ENCODE results near the gene INPP5A.

Gene INPP5A

GRCh38 chr10:132738454-132739224 is 201.1 kb downstream of the INPP5A start:
- no peaks in the 10 kb centered on the region for H3K4me1 ChIP-seq (ENCODE audit: control insufficient read depth, low read depth, low read length)

GRCh38 chr10:132739225-132739613 is 201.6 kb downstream of the INPP5A start:
- Histone ChIP-seq H3K4me2 (ENCODE audit: low read length) (no peak overlapping the region), H3K4me1 (ENCODE audit: control insufficient read depth, low read depth, low read length) (no peaks in the 10 kb centered on the region), H2BK120ac (ENCODE audit: low read depth, low read length) (no peak overlapping the region)

More at GRCh38 chr10:132738454-132739224, 201.1 kb downstream of the INPP5A start:
- no peak overlapping the region for H3K4me3 ChIP-seq (ENCODE audit: low read length)
- H3K79me1 ChIP-seq (ENCODE audit: low read length): no peaks in the 10 kb centered on the region
- H3K18ac ChIP-seq (ENCODE audit: low read length): no peak overlapping the region
- H3K4ac ChIP-seq (ENCODE audit: low read depth, low read length): no peak overlapping the region
- no peak overlapping the region for H3K27ac ChIP-seq (ENCODE audit: low read depth, low read length)
- no peak overlapping the region for H3K4me2 ChIP-seq (ENCODE audit: low read length)
- H3K56ac ChIP-seq (ENCODE audit: low read length): no peak overlapping the region
- H3K23ac ChIP-seq (ENCODE audit: low read length): no peak overlapping the region
- H4K8ac ChIP-seq (ENCODE audit: low read depth, low read length): no peak overlapping the region
- no peak overlapping the region for H2BK5ac ChIP-seq (ENCODE audit: low read length)
- no peak overlapping the region for H2AK5ac ChIP-seq (ENCODE audit: low read length)
- no CpG with 5 or more reads among the region's 25 CpGs for WGBS (ENCODE audit: extremely low coverage, insufficient coverage, low lambda C conversion rate)
- no peaks in the 10 kb centered on the region for H3K79me2 ChIP-seq (ENCODE audit: control insufficient read depth, insufficient read depth, low read length)
- H3K9ac ChIP-seq (ENCODE audit: low read length): no peak overlapping the region
- H3K36me3 ChIP-seq (ENCODE audit: control insufficient read depth, insufficient read depth, low read length): no peaks in the 10 kb centered on the region
- H4K5ac ChIP-seq (ENCODE audit: low read length): no peak overlapping the region
- DNase-seq: no peak
- H2BK15ac ChIP-seq (replicated peaks; ENCODE audit: low read depth): no peak overlapping the region
- no peak overlapping the region for H2BK120ac ChIP-seq (ENCODE audit: low read depth, low read length)
- H3K27me3 ChIP-seq (ENCODE audit: insufficient read depth, low read length, poor library complexity): no peaks in the 10 kb centered on the region

GRCh38 chr10:132740588-132740987 is 203.0 kb downstream of the INPP5A start:
- no CpG with 5 or more reads among the region's 6 CpGs for WGBS (ENCODE audit: extremely low coverage, insufficient coverage, low lambda C conversion rate)
- H3K56ac ChIP-seq (ENCODE audit: low read length): no peak overlapping the region
- no peak overlapping the region for H3K18ac ChIP-seq (ENCODE audit: low read length)
- no peak overlapping the region for H3K4me3 ChIP-seq (ENCODE audit: low read length)
- no peak overlapping the region for H3K4ac ChIP-seq (ENCODE audit: low read depth, low read length)
- H2BK120ac ChIP-seq (ENCODE audit: low read depth, low read length): no peak overlapping the region
- no peak overlapping the region for H3K23ac ChIP-seq (ENCODE audit: low read length)
- H2BK5ac ChIP-seq (ENCODE audit: low read length): no peak overlapping the region
- DNase-seq: no peak
- no peak overlapping the region for H4K8ac ChIP-seq (ENCODE audit: low read depth, low read length)
- no peak overlapping the region for H2AK5ac ChIP-seq (ENCODE audit: low read length)
- no peaks in the 10 kb centered on the region for H3K79me1 ChIP-seq (ENCODE audit: low read length)
- H3K4me1 ChIP-seq (ENCODE audit: control insufficient read depth, low read depth, low read length): no peaks in the 10 kb centered on the region
- H3K79me2 ChIP-seq (ENCODE audit: control insufficient read depth, insufficient read depth, low read length): no peaks in the 10 kb centered on the region
- no peak overlapping the region for H3K4me2 ChIP-seq (ENCODE audit: low read length)
- H2BK15ac ChIP-seq (replicated peaks; ENCODE audit: low read depth): no peak overlapping the region
- no peaks in the 10 kb centered on the region for H3K36me3 ChIP-seq (ENCODE audit: control insufficient read depth, insufficient read depth, low read length)
- H3K9ac ChIP-seq (ENCODE audit: low read length): no peak overlapping the region
- no peaks in the 10 kb centered on the region for H3K27me3 ChIP-seq (ENCODE audit: insufficient read depth, low read length, poor library complexity)
- no peak overlapping the region for H4K5ac ChIP-seq (ENCODE audit: low read length)
- no peak overlapping the region for H3K27ac ChIP-seq (ENCODE audit: low read depth, low read length)

More at GRCh38 chr10:132739225-132739613, 201.6 kb downstream of the INPP5A start:
- Histone ChIP-seq H3K18ac (ENCODE audit: low read length) (no peak overlapping the region), H3K23ac (ENCODE audit: low read length) (no peak overlapping the region), H3K36me3 (ENCODE audit: control insufficient read depth, insufficient read depth, low read length) (no peaks in the 10 kb centered on the region), H3K4me3 (ENCODE audit: low read length) (no peak overlapping the region), H2AK5ac (ENCODE audit: low read length) (no peak overlapping the region), H4K8ac (ENCODE audit: low read depth, low read length) (no peak overlapping the region), H3K79me2 (ENCODE audit: control insufficient read depth, insufficient read depth, low read length) (no peaks in the 10 kb centered on the region), H2BK5ac (ENCODE audit: low read length) (no peak overlapping the region), H4K5ac (ENCODE audit: low read length) (no peak overlapping the region), H3K79me1 (ENCODE audit: low read length) (no peaks in the 10 kb centered on the region), H3K4ac (ENCODE audit: low read depth, low read length) (no peak overlapping the region), H2BK15ac (replicated peaks; ENCODE audit: low read depth) (no peak overlapping the region), H3K56ac (ENCODE audit: low read length) (no peak overlapping the region), H3K9ac (ENCODE audit: low read length) (no peak overlapping the region), H3K27ac (ENCODE audit: low read depth, low read length) (no peak overlapping the region), H3K27me3 (ENCODE audit: insufficient read depth, low read length, poor library complexity) (no peaks in the 10 kb centered on the region)
- no CpG with 5 or more reads among the region's 14 CpGs for WGBS (ENCODE audit: extremely low coverage, insufficient coverage, low lambda C conversion rate)
- DNase-seq: no peak

GRCh38 chr10:132742167-132742836 is 204.7 kb downstream of the INPP5A start:
- Histone ChIP-seq H3K56ac (ENCODE audit: low read length) (no peak overlapping the region), H4K8ac (ENCODE audit: low read depth, low read length) (no peak overlapping the region), H3K4me1 (ENCODE audit: control insufficient read depth, low read depth, low read length) (no peaks in the 10 kb centered on the region), H3K79me2 (ENCODE audit: control insufficient read depth, insufficient read depth, low read length) (no peaks in the 10 kb centered on the region), H4K5ac (ENCODE audit: low read length) (no peak overlapping the region), H2BK5ac (ENCODE audit: low read length) (no peak overlapping the region), H3K36me3 (ENCODE audit: control insufficient read depth, insufficient read depth, low read length) (no peaks in the 10 kb centered on the region), H3K27ac (ENCODE audit: low read depth, low read length) (no peak overlapping the region), H3K27me3 (ENCODE audit: insufficient read depth, low read length, poor library complexity) (no peaks in the 10 kb centered on the region), H2BK120ac (ENCODE audit: low read depth, low read length) (no peak overlapping the region), H3K23ac (ENCODE audit: low read length) (no peak overlapping the region), H3K4ac (ENCODE audit: low read depth, low read length) (no peak overlapping the region), H2AK5ac (ENCODE audit: low read length) (no peak overlapping the region), H2BK15ac (replicated peaks; ENCODE audit: low read depth) (no peak overlapping the region), H3K4me2 (ENCODE audit: low read length) (no peak overlapping the region), H3K79me1 (ENCODE audit: low read length) (no peaks in the 10 kb centered on the region), H3K9ac (ENCODE audit: low read length) (no peak overlapping the region), H3K18ac (ENCODE audit: low read length) (no peak overlapping the region), H3K4me3 (ENCODE audit: low read length) (no peak overlapping the region)
- WGBS (ENCODE audit: extremely low coverage, insufficient coverage, low lambda C conversion rate): no CpG with 5 or more reads among the region's 27 CpGs
- DNase-seq: no peak

GRCh38 chr10:132742837-132743194 is 205.2 kb downstream of the INPP5A start:
- Histone ChIP-seq H3K23ac (ENCODE audit: low read length) (no peak overlapping the region), H2BK5ac (ENCODE audit: low read length) (no peak overlapping the region), H3K36me3 (ENCODE audit: control insufficient read depth, insufficient read depth, low read length) (no peaks in the 10 kb centered on the region), H2BK120ac (ENCODE audit: low read depth, low read length) (no peak overlapping the region), H3K79me2 (ENCODE audit: control insufficient read depth, insufficient read depth, low read length) (no peaks in the 10 kb centered on the region), H3K27ac (ENCODE audit: low read depth, low read length) (no peak overlapping the region), H2BK15ac (replicated peaks; ENCODE audit: low read depth) (no peak overlapping the region), H3K56ac (ENCODE audit: low read length) (no peak overlapping the region), H3K27me3 (ENCODE audit: insufficient read depth, low read length, poor library complexity) (no peaks in the 10 kb centered on the region), H4K8ac (ENCODE audit: low read depth, low read length) (no peak overlapping the region), H3K4me1 (ENCODE audit: control insufficient read depth, low read depth, low read length) (no peaks in the 10 kb centered on the region), H3K79me1 (ENCODE audit: low read length) (no peaks in the 10 kb centered on the region), H4K5ac (ENCODE audit: low read length) (no peak overlapping the region), H3K9ac (ENCODE audit: low read length) (no peak overlapping the region), H3K4me2 (ENCODE audit: low read length) (no peak overlapping the region), H3K18ac (ENCODE audit: low read length) (no peak overlapping the region), H3K4me3 (ENCODE audit: low read length) (no peak overlapping the region), H3K4ac (ENCODE audit: low read depth, low read length) (no peak overlapping the region), H2AK5ac (ENCODE audit: low read length) (no peak overlapping the region)
- WGBS (ENCODE audit: extremely low coverage, insufficient coverage, low lambda C conversion rate): no CpG with 5 or more reads among the region's 12 CpGs
- DNase-seq: no peak

All from mesendoderm (in vitro differentiated cells).